ELR (cell line): ENCODE data around the gene WLS.

Source experiments
- DNase-seq: peaks from one replicate; pipeline ENCODE4 v3.0.0-alpha.2; 2015; ENCODE audit warnings: low read depth

Gene WLS

GRCh38 chr1:68228851-68229250 is 3.5 kb downstream of the WLS start:
- no peak for DNase-seq

DNA sequence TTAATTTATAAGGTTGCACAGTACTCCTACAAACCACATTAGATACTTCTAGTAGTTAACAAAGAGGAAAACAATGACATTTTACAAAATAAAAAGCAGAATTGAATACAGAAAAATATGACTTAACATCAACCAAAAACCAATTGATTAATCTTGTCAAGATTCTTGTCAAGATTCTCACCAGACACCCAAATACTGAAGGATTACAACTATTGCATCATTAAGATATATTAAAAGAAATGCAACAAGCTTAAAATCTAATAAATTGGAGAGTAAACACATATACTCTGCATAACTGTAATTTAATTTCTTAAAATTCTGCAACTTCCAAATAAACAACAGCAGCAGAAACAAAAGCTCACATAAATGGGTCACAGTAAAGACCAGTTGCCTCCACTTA is 4.7 kb downstream of the WLS start:
- DNase-seq, result no peak

GRCh38 chr1:68225781-68226180 is 6.5 kb downstream of the WLS start:
- DNase-seq, result no peak

GRCh38 chr1:68223687-68224086 is 8.6 kb downstream of the WLS start:
- no peak for DNase-seq

- DNase-seq, result peak; percentile 64
These were observed 10.3 kb downstream of the WLS start for GRCh38 chr1:68221980-68222373.

DNA sequence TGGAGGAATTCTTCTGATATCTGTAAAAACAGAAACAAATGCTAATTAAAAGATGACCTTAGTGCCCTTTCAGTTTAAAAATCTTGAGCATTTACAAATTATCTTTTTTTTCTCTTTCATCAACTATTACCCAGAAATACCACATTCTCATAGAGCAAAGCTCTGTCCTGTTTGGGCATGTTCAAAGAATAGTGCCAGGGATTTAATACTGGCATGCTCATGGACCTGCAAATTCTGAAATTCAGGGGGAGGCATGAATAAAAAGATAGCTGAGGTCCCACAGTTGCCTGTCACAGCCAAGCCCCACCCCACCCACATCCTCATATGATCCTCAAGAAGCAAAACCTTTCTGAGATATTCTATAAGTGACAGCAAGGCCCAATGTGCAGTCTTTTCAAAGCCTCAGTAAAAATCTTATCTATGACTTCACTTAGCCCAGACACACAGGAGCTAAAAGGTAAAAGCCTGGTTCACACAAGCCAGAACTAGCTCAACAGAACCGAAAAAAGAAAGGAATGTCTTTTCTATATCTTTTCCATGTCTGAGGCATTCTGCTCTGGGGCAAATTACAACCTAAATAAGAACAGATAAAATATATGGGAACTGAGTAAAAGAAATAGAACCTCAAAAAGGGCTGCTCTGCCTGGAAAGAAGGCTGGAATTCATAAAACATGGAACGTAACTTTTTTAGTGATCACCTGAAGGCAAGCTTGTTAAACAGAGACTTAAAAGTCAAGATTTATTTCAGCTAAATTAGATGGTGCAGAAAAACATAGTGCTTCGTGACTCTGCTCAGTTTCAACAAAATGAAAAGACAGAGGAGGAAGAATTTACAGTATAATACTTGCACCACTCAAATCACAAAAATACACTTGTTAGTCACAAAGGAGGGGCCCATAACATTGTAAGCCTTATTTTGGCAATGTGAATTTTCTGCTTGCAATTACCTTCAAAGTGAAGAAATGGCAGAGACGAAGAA is 11.0 kb downstream of the WLS start:
- no peak for DNase-seq

DNA sequence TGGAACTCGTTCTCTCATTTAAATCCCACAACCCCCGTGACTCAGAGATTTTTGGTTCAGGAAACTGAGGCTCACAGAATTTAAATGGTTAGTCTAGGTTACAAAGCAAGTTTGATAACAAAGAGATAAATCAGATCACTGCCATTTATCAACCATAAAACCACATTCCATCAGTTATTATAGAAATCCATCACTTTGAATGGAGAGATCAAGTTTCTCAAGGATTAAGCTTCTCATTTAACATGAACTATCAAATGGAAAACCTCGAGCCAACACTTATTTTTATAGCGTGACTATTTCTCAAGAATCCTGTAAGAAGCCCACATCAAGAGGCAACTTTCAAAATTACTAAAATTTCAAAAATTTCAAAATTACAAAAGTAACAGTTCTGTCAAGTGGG is 11.9 kb downstream of the WLS start:
- DNase-seq, result no peak

DNA sequence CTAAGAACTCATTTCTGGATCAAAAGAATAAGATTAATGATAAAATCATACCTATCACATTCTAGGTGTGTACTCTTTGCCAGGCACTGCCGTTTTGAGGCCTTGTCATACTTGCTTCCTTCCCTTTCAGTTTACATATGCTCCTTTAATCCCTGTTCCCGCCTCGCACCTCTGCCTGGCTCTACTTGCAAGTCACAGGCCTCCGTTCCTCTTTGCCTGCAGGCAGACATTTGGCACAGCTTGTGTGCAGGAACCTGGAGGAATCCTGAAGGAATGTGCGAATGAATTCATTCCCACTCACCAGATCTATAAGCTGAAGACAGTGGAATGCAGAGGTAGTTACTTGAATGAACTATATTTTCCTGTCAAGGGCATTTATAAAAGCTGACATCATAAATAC is 13.8 kb downstream of the WLS start:
- no peak for DNase-seq

GRCh38 chr1:68217618-68218017 is 14.7 kb downstream of the WLS start:
- DNase-seq, result no peak

GRCh38 chr1:68217060-68217554 is 15.2 kb downstream of the WLS start:
- DNase-seq, result no peak

DNA sequence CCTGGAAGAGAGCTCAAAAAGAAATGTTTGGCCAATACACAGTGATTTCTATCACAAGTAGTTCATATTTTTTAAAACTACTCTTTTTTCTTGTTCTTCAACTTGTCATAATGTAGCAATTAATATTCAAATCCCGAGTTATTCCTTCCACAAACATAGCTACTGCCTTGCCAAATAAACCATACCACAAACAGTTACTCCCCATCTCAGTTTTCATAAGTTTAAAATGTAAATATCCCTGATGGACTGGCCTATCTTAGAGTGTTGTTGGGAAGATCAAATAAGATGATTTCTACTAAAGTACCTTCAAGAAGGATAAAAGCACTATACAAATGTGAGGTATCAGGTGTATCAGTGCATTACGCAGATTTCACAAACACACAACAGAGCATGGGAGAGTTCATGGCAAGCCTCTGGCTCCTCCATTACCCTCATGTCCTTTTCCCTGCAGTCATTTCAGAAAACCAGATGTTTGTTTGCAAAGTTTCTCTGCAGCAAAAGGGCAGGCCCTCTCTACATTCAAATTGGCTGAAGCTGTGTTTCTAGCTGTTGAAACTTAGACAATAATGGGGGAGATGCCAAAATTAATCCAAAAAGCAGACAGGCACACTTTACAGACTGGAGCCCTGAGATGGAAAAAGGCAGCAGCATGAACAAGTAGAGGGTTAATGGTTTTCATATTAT is 16.1 kb downstream of the WLS start:
- no peak for DNase-seq

GRCh38 chr1:68213843-68214242 is 18.5 kb downstream of the WLS start:
- peak; percentile 14 for DNase-seq

DNA sequence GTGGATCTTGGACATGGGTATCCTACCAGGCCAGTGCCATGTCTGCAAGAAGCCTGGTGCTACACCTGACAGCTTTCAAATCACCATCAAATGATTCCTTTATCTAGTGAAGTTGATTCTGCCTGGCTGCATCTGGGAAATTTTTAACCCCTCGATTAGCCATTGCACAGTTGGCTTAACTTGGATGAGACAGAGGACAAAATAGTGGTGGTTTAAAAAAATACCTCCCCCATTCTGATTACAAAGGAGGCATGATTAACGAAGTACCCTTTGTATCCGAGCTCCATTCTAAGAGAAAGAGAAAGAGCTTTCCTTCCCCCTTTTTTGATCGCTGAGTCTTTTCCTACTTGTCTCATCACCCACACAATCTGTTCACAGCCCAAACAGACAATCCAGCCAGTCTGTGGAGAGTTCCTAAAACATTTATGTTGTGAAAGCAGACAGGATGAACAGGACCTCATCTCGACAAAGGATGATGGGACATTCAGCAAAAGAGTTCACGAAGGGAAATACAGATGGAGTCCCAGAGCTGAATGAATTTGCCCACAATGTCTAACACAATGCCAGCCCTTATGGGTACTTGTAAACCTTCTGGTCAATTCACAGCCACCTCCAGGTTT is 20.5 kb downstream of the WLS start:
- DNase-seq, result no peak

DNA sequence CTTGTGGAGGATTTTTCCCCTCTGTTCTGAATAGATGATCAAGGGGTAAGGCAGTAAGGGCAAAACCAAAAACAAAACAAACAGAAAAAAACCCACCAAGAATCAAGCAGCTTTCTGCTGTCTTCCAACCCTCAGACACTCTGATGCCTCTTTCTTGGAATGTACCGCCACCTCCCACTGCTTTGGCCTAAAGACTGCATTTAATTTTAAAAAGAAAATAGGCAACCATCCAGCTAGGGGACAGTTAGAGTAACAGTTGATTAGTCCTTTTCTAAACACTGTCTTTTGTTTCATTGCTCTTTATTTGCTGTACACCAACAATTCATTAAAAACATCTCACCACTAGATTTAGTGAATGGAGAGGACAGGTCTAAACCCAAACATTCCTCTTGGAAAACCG is 21.5 kb downstream of the WLS start:
- DNase-seq, result no peak

DNA sequence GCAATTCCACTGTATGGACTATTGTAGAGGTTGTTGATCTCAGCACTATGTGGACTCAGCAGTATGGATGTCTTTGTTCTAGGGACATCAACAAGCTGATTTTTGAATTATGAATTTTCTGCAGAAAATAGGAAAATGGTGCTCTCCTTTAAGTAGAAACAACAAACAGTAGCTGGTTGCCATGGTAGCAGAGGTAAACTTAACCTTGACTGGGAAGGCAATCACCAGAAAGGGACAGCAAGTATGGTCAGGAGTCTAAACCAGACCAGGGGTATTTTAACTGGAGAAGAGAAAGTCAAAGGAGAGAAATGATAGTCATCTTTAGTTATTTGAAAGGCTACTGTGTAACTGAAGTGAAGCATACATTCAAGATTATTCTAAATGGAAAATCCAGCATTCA is 22.3 kb downstream of the WLS start:
- DNase-seq, result no peak

- DNase-seq, result peak; percentile 79
These were observed 25.3 kb downstream of the WLS start for GRCh38 chr1:68206848-68207689.

DNA sequence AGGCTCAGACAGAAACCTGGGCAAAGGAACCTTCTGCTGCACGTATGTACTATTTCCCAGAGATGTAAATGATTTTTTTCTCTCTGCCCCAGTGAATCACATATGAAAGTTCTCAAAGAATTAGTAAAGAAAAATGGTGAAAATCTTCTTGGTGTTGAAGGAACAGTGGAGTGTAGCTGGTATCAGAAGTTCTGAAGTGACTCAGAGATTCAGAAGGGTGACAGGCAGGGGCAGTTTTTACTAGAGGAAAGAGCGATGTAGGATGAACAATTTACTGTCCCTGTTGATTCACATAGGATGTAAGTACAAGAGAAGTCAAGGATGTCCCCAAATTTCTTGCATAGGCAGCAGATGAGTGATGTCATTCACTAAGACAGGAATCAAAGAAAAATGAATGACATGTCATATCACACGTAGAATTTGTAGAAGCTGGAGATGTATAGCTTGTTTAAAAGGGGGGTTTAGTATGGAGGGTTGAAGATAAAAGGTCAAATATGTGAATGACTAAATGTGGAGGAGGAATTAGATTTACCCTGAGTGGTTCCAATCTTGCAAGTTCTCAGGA is 26.4 kb downstream of the WLS start:
- DNase-seq, result no peak

DNA sequence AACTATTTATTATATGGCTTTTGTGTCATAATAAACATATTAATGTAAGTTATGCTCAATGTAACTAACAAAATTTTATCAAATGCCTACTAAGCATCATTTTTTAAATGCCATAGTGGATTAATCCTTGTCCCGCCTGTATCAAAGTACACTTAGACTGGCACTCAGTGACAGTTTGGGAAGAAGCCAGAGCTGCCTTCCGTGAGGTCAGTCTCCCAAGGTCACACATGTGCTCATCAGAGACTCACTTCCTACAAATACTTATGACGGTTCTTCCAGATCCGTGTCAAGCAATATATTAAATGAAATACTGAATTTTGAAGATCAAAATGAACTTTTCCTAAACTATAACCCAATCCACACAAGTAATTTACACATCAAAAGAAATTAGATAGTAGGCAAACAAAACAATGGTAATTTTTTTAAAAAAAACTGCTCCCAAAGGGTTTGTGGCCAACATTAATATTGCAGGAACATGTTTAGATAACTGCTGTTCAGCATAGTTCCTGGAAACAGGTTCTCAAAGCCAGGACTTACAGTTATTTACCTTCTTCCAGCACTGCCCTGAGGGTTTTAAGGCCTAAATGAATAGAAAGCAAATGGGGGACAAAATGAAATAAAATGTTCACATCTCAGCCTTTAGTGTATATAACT is 27.2 kb downstream of the WLS start:
- no peak for DNase-seq

- DNase-seq, result peak; percentile 26
These were observed 30.0 kb downstream of the WLS start for GRCh38 chr1:68202239-68202832.

GRCh38 chr1:68201546-68202238 is 30.6 kb downstream of the WLS start:
- DNase-seq, result peak; percentile 28
